Naive B cell (primary cell): Measurements from ENCODE around the gene CTBP1. TPM values are rescaled to one million over a fixed set of nuclear protein-coding genes. Genes with fewer than 3 reads are reported as not detected.
A peak's percentile ranks its signal among the peaks of the same experiment; 100 is the strongest.

Experiments
- ATAC-seq, 2 donors: fragments of 150-1000 bp; cut with Tn5 transposase; 2 replicates each; pipeline ENCODE4 v1.10.0; 2021; ENCODE audit warnings: low read depth in 2 of 2, mild to moderate bottlenecking in 2 of 2, moderate library complexity in 2 of 2
- DNase-seq: peaks from one replicate; pipeline ENCODE4 v3.0.0; 2022
- H3K27ac Mint-ChIP-seq, 6 donors: one replicate each; pipeline ENCODE4 v1.8.0; 2020 to 2022; ENCODE audit warnings: mild to moderate bottlenecking in 6 of 6, mixed read lengths in 6 of 6, moderate library complexity in 5 of 6, inconsistent platforms in 2 of 6
- H3K27me3 Mint-ChIP-seq, 3 donors: one replicate each; pipeline ENCODE4 v1.8.0; 2021 to 2022; ENCODE audit warnings: mixed read lengths in 3 of 3, mild to moderate bottlenecking in 1 of 3
- H3K36me3 Mint-ChIP-seq, 2 donors: one replicate each; pipeline ENCODE4 v1.8.0; 2020 to 2022; ENCODE audit warnings: mixed read lengths in 2 of 2, inconsistent platforms in 1 of 2, mild to moderate bottlenecking in 1 of 2
- H3K4me1 Mint-ChIP-seq, 3 donors: one replicate each; pipeline ENCODE4 v1.8.0; 2020 to 2022; ENCODE audit warnings: mixed read lengths in 3 of 3, inconsistent platforms in 1 of 3, mild to moderate bottlenecking in 1 of 3, moderate library complexity in 1 of 3
- H3K4me3 Mint-ChIP-seq, 8 donors: one replicate each; pipeline ENCODE4 v1.8.0; 2020 to 2022; ENCODE audit warnings: mild to moderate bottlenecking in 8 of 8, mixed read lengths in 8 of 8, moderate library complexity in 8 of 8, inconsistent platforms in 2 of 8
- H3K9me3 Mint-ChIP-seq, 7 donors: one replicate each; pipeline ENCODE4 v1.8.0; 2020 to 2022; ENCODE audit warnings: mixed read lengths in 7 of 7, mild to moderate bottlenecking in 5 of 7, inconsistent platforms in 2 of 7, moderate library complexity in 1 of 7
- polyA plus RNA-seq, 6 donors: library from polyadenylated mRNA; unstranded; fragments of 300-500 nt; fragmentation: Illumina TruSeq; gene quantifications; one replicate each; pipeline ENCODE4 v1.2.3, GENCODE V29; 2021; ENCODE audit warnings: low read depth in 6 of 6

CTBP1 gene
- polyA plus RNA-seq, 6 donors from 2014 or later: 46.4 to 98.8 (median 79.8) TPM

- Mint-ChIP-seq H3K27ac (peak overlapping the region in 4 of 6 donors; percentile 43 to 70 (median 58)), H3K4me3 (peak overlapping the region in 3 of 8 donors; percentile 61 to 98 (median 85)), H3K36me3 (no peaks in the 10 kb centered on the region), H3K27me3 (no peaks in the 10 kb centered on the region), H3K4me1 (peaks cover 31 to 49% (median 44%) of the 10 kb centered on the region in 3 donors), H3K9me3 (peaks cover 0 to 7% (median 0%) of the 10 kb centered on the region in 7 donors)
- no peak for ATAC-seq
- DNase-seq: no peak
These were observed 4.1 kb upstream of the CTBP1 start for GRCh38 chr4:1252928-1253492.

- DNase-seq (no peak), ATAC-seq (no peak)
- H3K9me3 Mint-ChIP-seq: peaks cover 0 to 7% (median 0%) of the 10 kb centered on the region in 7 donors
- H3K4me1 Mint-ChIP-seq: peaks cover 35 to 55% (median 50%) of the 10 kb centered on the region in 3 donors
- no peaks in the 10 kb centered on the region for H3K27me3 Mint-ChIP-seq
- no peaks in the 10 kb centered on the region for H3K36me3 Mint-ChIP-seq
- H3K27ac Mint-ChIP-seq: peak overlapping the region in 2 of 6 donors; percentile 47 to 95
- H3K4me3 Mint-ChIP-seq: peak overlapping the region in 6 of 8 donors; percentile 39 to 98 (median 74)
These were observed 2.8 kb upstream of the CTBP1 start for GRCh38 chr4:1251773-1252066.

- ATAC-seq: no peak
- Mint-ChIP-seq H3K9me3 (peaks cover 0 to 7% (median 0%) of the 10 kb centered on the region in 7 donors), H3K27me3 (no peaks in the 10 kb centered on the region), H3K36me3 (no peaks in the 10 kb centered on the region), H3K4me3 (peak overlapping the region; percentile 68 to 98 (median 88)), H3K27ac (peak overlapping the region in 4 of 6 donors; percentile 85 to 95 (median 91)), H3K4me1 (peaks cover 35 to 56% (median 55%) of the 10 kb centered on the region in 3 donors)
- DNase-seq: no peak
These were observed 2.2 kb upstream of the CTBP1 start for GRCh38 chr4:1250921-1251772.

GRCh38 chr4:1250527-1250812, 1.5 kb upstream of the CTBP1 start:
- Mint-ChIP-seq H3K4me1 (peaks cover 36 to 59% (median 57%) of the 10 kb centered on the region in 3 donors), H3K4me3 (peak overlapping the region; percentile 86 to 98 (median 92)), H3K9me3 (peaks cover 0 to 4% (median 0%) of the 10 kb centered on the region in 7 donors), H3K36me3 (no peaks in the 10 kb centered on the region), H3K27ac (peak overlapping the region in 5 of 6 donors; percentile 87 to 98 (median 95)), H3K27me3 (no peaks in the 10 kb centered on the region)
- DNase-seq: no peak
- no peak for ATAC-seq

- ATAC-seq: peak; percentile 21 to 26
- H3K9me3 Mint-ChIP-seq: peaks cover 0 to 4% (median 0%) of the 10 kb centered on the region in 7 donors
- peak; percentile 59 for DNase-seq
- peaks cover 42 to 64% (median 62%) of the 10 kb centered on the region in 3 donors for H3K4me1 Mint-ChIP-seq
- no peaks in the 10 kb centered on the region for H3K36me3 Mint-ChIP-seq
- peak overlapping the region; percentile 91 to 98 (median 95) for H3K27ac Mint-ChIP-seq
- peak overlapping the region; percentile 86 to 98 (median 92) for H3K4me3 Mint-ChIP-seq
- H3K27me3 Mint-ChIP-seq: no peaks in the 10 kb centered on the region
These were observed 999 bp upstream of the CTBP1 start for GRCh38 chr4:1249731-1250526.

GRCh38 chr4:1249148-1249730, 309 bp upstream of the CTBP1 start:
- peak overlapping the region; percentile 86 to 98 (median 92) for H3K4me3 Mint-ChIP-seq
- ATAC-seq: peak; percentile 65 to 69
- DNase-seq: peak; percentile 91
- peak overlapping the region; percentile 91 to 98 (median 95) for H3K27ac Mint-ChIP-seq
- peaks cover 0 to under 1% (median 0%) of the 10 kb centered on the region in 7 donors for H3K9me3 Mint-ChIP-seq
- no peaks in the 10 kb centered on the region for H3K27me3 Mint-ChIP-seq
- peaks cover 41 to 69% (median 69%) of the 10 kb centered on the region in 3 donors for H3K4me1 Mint-ChIP-seq
- H3K36me3 Mint-ChIP-seq: no peaks in the 10 kb centered on the region

GRCh38 chr4:1247864-1248244, 1.1 kb downstream of the CTBP1 start:
- H3K9me3 Mint-ChIP-seq: no peaks in the 10 kb centered on the region
- DNase-seq: no peak
- H3K36me3 Mint-ChIP-seq: no peaks in the 10 kb centered on the region
- peak overlapping the region; percentile 84 to 94 (median 90) for H3K4me3 Mint-ChIP-seq
- ATAC-seq: peak; percentile 24 to 30
- H3K27me3 Mint-ChIP-seq: no peaks in the 10 kb centered on the region
- H3K4me1 Mint-ChIP-seq: peaks cover 47 to 73% (median 70%) of the 10 kb centered on the region in 3 donors
- H3K27ac Mint-ChIP-seq: peak overlapping the region in 3 of 6 donors; percentile 77 to 90 (median 89)

GRCh38 chr4:1246901-1247863, 1.7 kb downstream of the CTBP1 start:
- ATAC-seq (no peak), DNase-seq (no peak)
- peak overlapping the region; percentile 84 to 94 (median 90) for H3K4me3 Mint-ChIP-seq
- peaks cover 48 to 75% (median 71%) of the 10 kb centered on the region in 3 donors for H3K4me1 Mint-ChIP-seq
- H3K27me3 Mint-ChIP-seq: no peaks in the 10 kb centered on the region
- no peaks in the 10 kb centered on the region for H3K9me3 Mint-ChIP-seq
- H3K36me3 Mint-ChIP-seq: no peaks in the 10 kb centered on the region
- H3K27ac Mint-ChIP-seq: peak overlapping the region; percentile 44 to 96 (median 90)

- H3K9me3 Mint-ChIP-seq: no peaks in the 10 kb centered on the region
- peaks cover 44 to 69% (median 64%) of the 10 kb centered on the region in 3 donors for H3K4me1 Mint-ChIP-seq
- no peak for ATAC-seq
- peak overlapping the region in 4 of 6 donors; percentile 53 to 96 (median 91) for H3K27ac Mint-ChIP-seq
- H3K36me3 Mint-ChIP-seq: no peaks in the 10 kb centered on the region
- H3K4me3 Mint-ChIP-seq: peak overlapping the region; percentile 84 to 94 (median 90)
- DNase-seq: no peak
- H3K27me3 Mint-ChIP-seq: no peaks in the 10 kb centered on the region
These were observed 2.6 kb downstream of the CTBP1 start for GRCh38 chr4:1246111-1246881.

GRCh38 chr4:1245481-1246051, 3.4 kb downstream of the CTBP1 start:
- no peaks in the 10 kb centered on the region for H3K9me3 Mint-ChIP-seq
- peak overlapping the region in 7 of 8 donors; percentile 68 to 94 (median 90) for H3K4me3 Mint-ChIP-seq
- no peaks in the 10 kb centered on the region for H3K27me3 Mint-ChIP-seq
- no peak for ATAC-seq
- H3K36me3 Mint-ChIP-seq: no peaks in the 10 kb centered on the region
- H3K4me1 Mint-ChIP-seq: peaks cover 44 to 62% (median 58%) of the 10 kb centered on the region in 3 donors
- peak overlapping the region in 3 of 6 donors; percentile 59 to 89 (median 69) for H3K27ac Mint-ChIP-seq
- DNase-seq: no peak

GRCh38 chr4:1244978-1245471, 3.9 kb downstream of the CTBP1 start:
- Mint-ChIP-seq H3K27ac (peak overlapping the region in 3 of 6 donors; percentile 76 to 89 (median 87)), H3K9me3 (no peaks in the 10 kb centered on the region), H3K4me1 (peaks cover 39 to 56% (median 52%) of the 10 kb centered on the region in 3 donors), H3K4me3 (peak overlapping the region in 7 of 8 donors; percentile 32 to 90 (median 62)), H3K36me3 (no peaks in the 10 kb centered on the region), H3K27me3 (no peaks in the 10 kb centered on the region)
- ATAC-seq: no peak
- no peak for DNase-seq
